SH-SY5Y (cell line): Measurements from ENCODE around the gene PLEKHD1.

Experiments used
- GATA2 ChIP-seq: IDR thresholded peaks from 2 replicates; pipeline ENCODE4 v1.6.1; 2011; ENCODE audit warnings: mild to moderate bottlenecking, low read depth, low read length
- GATA3 ChIP-seq: IDR thresholded peaks from 2 replicates; pipeline ENCODE4 v1.6.1; 2011; ENCODE audit warnings: low read depth, mild to moderate bottlenecking, low read length, moderate library complexity

Gene PLEKHD1

GRCh38 chr14:69484444-69485314 is at the start of gene PLEKHD1:
Gene PLEKHD1, plus strand, starts transcription at chr14:69484728. Its CDS starts 238 bp downstream, at chr14:69484966.
- TF ChIP-seq GATA2 (no peak), GATA3 (no peak)

DNA sequence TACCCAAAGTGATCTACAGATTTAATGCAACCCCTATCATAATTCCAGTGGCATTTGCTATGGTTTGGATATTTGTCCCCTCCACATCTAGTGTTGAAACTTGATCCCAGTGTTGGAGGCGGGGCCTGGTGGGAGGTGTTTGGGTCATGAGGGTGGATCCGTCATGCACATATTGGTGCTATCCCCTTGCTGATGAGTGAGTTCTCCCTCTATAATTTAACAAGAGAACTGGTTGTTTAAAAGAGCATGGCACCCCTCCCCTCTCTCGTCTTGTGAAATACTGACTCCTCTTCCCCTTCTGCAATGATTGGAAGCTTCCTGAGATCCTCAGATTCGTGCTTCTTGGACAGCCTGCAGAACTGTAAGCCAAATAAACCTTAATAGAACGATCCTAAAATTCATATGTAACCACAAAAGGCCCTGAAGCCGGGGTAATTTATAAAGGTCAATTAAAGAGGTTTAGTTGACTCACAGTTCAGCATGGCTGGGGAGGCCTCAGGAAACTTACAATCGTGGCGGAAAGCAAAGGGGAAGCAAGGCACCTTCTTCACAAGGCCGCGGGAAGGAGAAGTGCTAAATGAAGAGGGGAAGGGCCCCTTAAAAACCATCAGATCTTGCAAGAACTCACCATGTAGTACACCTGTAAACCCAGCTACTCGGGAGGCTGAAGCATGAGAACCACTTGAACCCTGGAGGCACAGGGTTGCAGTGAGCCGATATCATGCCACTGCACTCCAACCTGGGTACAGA is 44.8 kb upstream of the PLEKHD1 start:
- TF ChIP-seq GATA3 (no peak), GATA2 (no peak)

DNA sequence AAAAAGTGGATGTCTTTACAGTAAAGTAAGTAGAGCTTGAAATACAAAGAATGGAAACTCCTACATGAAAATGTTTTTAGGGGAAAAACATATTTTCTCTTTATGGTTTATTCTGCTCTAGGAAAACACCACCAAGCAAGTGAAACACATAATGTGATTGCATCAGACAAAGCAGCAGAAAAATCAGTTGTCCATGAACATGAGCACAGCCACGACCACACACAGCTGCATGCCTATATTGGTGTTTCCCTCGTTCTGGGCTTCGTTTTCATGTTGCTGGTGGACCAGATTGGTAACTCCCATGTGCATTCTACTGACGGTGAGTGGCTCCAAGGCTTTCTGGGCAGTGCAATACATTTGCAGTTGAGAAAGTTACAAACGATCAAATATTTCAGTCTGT is 42.6 kb upstream of the PLEKHD1 start:
- TF ChIP-seq GATA3 (no peak), GATA2 (no peak)

DNA sequence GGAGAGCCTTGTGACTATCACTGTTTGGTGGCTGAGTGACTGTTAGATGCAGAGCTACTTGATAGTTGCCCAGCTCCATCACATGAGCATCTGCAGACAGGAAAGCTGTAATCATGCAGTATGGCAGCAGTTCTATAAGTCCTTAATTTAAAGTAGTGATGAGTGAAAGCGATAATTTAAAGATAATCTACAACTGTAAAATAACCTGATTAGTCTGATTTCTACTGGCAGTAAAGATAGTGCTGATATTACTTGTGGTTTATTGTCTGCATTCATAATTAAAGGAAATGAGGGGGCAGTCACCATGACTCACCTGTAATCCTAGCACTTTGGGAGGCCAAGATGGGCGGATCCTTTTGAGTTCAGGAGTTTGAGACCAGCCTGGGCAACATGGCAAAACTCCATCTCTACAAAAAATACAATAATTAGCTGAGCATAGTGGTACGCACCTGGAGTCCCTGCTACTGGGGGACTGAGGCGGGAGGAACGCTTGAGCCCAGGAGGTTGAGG is 41.2 kb upstream of the PLEKHD1 start:
- TF ChIP-seq GATA3 (no peak), GATA2 (no peak)

DNA sequence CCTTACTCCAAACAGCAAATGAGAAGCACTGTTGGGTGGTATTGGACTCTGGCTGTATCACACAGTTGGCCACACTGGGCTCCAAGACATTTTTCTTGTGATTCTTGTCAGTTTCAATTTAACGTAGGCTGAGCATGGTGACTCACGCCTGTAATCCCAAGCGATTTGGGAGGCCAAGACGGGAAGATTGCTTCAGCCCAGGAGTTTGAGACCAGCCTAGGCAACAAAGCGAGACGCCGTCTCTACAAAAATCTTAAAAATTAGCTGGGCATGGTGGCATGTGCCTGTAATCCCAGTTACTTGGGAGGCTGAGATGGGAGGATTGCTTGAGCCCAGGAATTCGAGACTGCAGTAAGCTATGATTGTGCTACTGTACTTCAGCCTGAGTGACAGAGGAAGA is 35.3 kb upstream of the PLEKHD1 start:
- no peak for TF ChIP-seq GATA2
- no peak for TF ChIP-seq GATA3

GRCh38 chr14:69451941-69452340 is 32.6 kb upstream of the PLEKHD1 start:
- TF ChIP-seq GATA3 (no peak), GATA2 (no peak)

DNA sequence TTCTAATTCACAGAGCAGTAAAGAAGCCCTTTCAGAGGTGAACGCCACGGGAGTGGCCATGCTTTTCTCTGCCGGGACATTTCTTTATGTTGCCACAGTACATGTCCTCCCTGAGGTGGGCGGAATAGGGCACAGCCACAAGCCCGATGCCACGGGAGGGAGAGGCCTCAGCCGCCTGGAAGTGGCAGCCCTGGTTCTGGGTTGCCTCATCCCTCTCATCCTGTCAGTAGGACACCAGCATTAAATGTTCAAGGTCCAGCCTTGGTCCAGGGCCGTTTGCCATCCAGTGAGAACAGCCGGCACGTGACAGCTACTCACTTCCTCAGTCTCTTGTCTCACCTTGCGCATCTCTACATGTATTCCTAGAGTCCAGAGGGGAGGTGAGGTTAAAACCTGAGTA is 26.2 kb upstream of the PLEKHD1 start:
- TF ChIP-seq GATA2 (no peak), GATA3 (no peak)

- TF ChIP-seq GATA3 (no peak), GATA2 (no peak)
Measured at GRCh38 chr14:69459122-69459521, 25.4 kb upstream of the PLEKHD1 start.

DNA sequence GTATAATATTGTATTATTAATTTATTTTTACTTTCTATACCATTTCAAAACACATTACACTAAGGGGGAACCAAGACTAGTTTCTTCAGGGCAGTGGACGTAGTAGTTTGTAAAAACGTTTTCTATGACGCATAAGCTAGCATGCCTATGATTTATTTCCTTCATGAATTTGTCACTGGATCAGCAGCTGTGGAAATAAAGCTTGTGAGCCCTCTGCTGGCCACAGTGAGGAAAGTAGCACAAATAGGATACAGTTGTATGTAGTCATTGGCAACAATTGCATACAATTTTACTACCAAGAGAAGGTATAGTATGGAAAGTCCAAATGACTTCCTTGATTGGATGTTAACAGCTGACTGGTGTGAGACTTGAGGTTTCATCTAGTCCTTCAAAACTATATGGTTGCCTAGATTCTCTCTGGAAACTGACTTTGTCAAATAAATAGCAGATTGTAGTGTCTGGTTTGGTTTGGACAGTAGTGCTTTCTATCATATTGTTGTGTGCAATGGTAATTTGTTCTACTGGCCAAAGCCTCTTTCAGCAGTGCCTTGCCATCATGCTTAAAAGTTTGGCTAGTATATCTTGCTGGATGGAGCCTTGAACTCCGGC is 24.3 kb upstream of the PLEKHD1 start:
- TF ChIP-seq GATA2 (no peak), GATA3 (no peak)

DNA sequence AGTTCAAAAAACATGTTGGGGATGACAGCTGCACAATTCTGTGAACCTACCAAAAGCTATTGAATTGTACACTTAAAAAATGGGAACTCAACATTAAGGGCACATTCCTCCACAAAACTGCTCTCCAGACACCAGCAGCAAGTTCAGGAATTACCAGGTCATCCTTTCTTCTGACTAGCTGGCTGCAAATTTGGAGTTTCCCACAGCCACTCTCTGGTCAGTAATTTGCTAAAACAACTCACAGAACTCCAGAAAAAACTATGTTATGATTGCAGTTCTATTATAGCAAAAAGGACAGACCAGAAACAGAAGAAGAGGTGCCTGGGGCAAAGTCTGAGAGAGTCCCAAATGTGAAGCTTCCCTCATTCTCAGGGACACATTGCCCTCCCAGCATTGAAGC is 20.1 kb upstream of the PLEKHD1 start:
- no peak for TF ChIP-seq GATA2
- TF ChIP-seq GATA3 = no peak

GRCh38 chr14:69464829-69465228 is 19.7 kb upstream of the PLEKHD1 start:
- TF ChIP-seq GATA3 (no peak), GATA2 (no peak)

- TF ChIP-seq GATA2 = no peak
- TF ChIP-seq GATA3 = no peak
Measured at GRCh38 chr14:69468949-69469348, 15.6 kb upstream of the PLEKHD1 start.

GRCh38 chr14:69471436-69471835 is 13.1 kb upstream of the PLEKHD1 start:
- TF ChIP-seq GATA2 (no peak), GATA3 (no peak)

DNA sequence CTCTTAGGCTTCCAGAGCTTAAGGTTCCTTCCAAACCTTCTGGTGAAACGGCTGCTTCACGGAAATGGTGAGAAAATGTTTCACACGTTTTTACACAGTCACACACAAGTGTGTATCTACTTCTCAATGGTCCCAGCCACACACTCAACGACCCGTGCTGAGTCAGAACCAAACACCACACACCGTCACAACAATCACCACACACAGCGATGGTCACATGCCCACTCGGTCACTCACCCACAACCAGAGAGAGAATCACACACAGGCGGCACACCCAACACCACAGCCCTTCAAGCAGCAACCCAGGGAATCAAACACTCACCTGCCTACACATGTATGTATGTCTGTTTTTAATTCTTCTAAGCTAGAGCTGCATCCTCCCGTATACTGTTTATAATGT is 12.6 kb upstream of the PLEKHD1 start:
- TF ChIP-seq GATA2 = no peak
- no peak for TF ChIP-seq GATA3
